Endodermal cell (in vitro differentiated cells): ENCODE measurements around the gene EEFSEC. TPM values are rescaled to one million over a fixed set of nuclear protein-coding genes. Genes with fewer than 3 reads are reported as not detected.

ENCODE experiments used
- DNase-seq: peaks from one replicate; pipeline ENCODE4 v3.0.0-alpha.2; 2017
- H3K27ac ChIP-seq: 2 replicates; pipeline ENCODE4 v1.5.1; 2013; ENCODE audit warnings: mild to moderate bottlenecking, low read depth, low read length, moderate library complexity
- H3K27me3 ChIP-seq: 2 replicates; pipeline ENCODE4 v1.6.1; 2013; ENCODE audit warnings: mild to moderate bottlenecking, low read length, moderate library complexity; ENCODE audit not compliant: insufficient read depth, control insufficient read depth, poor library complexity, severe bottlenecking
- H3K36me3 ChIP-seq: 2 replicates; pipeline ENCODE4 v1.7.0; 2013; ENCODE audit warnings: mild to moderate bottlenecking, low read length, moderate library complexity; ENCODE audit not compliant: control insufficient read depth, insufficient read depth
- H3K4me1 ChIP-seq: one replicate; pipeline ENCODE4 v1.7.0; 2013; ENCODE audit warnings: low read length; ENCODE audit not compliant: control insufficient read depth, insufficient read depth
- H3K4me3 ChIP-seq: 2 replicates; pipeline ENCODE4 v1.5.1; 2013; ENCODE audit warnings: mild to moderate bottlenecking, low read length, moderate library complexity
- H3K9ac ChIP-seq: 2 replicates; pipeline ENCODE4 v1.6.1; 2013; ENCODE audit warnings: mild to moderate bottlenecking, low read length, moderate library complexity; ENCODE audit not compliant: poor library complexity, severe bottlenecking; ENCODE audit errors: extremely low read depth
- H3K9me3 ChIP-seq: 2 replicates; pipeline ENCODE4 v1.6.1; 2013; ENCODE audit warnings: mild to moderate bottlenecking, low read length, moderate library complexity; ENCODE audit not compliant: control insufficient read depth
- H3K27ac Mint-ChIP-seq: 2 replicates; pipeline ENCODE4 v1.8.0; 2020; ENCODE audit warnings: mixed read lengths
- H3K27me3 Mint-ChIP-seq: 2 replicates; pipeline ENCODE4 v1.8.0; 2021; ENCODE audit warnings: mild to moderate bottlenecking, mixed read lengths; ENCODE audit not compliant: insufficient read depth
- H3K36me3 Mint-ChIP-seq: 2 replicates; pipeline ENCODE4 v1.8.0; 2020; ENCODE audit warnings: low read depth, mixed read lengths
- H3K4me1 Mint-ChIP-seq: 2 replicates; pipeline ENCODE4 v1.8.0; 2020; ENCODE audit warnings: mixed read lengths
- H3K4me3 Mint-ChIP-seq: 2 replicates; pipeline ENCODE4 v1.8.0; 2020; ENCODE audit warnings: mild to moderate bottlenecking, moderate library complexity, mixed read lengths
- H3K9me3 Mint-ChIP-seq: 2 replicates; pipeline ENCODE4 v1.8.0; 2020; ENCODE audit warnings: mild to moderate bottlenecking, mixed read lengths
- WGBS, 2 experiments: methylation state at CpG; one replicate each; pipeline versions ENCODE4 v1.1.5 to v1.1.7; 2013; ENCODE audit warnings: missing lambda C conversion rate in 2 of 2, mixed read lengths in 1 of 2; ENCODE audit not compliant: insufficient coverage in 1 of 2, insufficient read length in 1 of 2; 5-methylcytosine and 5-hydroxymethylcytosine counted together
- total RNA-seq, 2 donors: library from RNA; stranded (reverse); fragmentation: NEBNext Ultra II Directional in 1 of 2; extraction: Animal tissue kit (Norgen Biotek cat#: 25700) in 1 of 2; gene quantifications; 2 replicates in 1 of 2; 3 replicates in 1 of 2; pipeline ENCODE4 v1.2.1, GENCODE V29; 2021
- TF ChIP-seq, protein P1 (sequence below): fragments of 200-600 bp; sonication (generic); conservative IDR thresholded peaks from 2 replicates; pipeline ENCODE4 v1.5.0; 2021; ENCODE audit warnings: antibody characterized with exemption, mild to moderate bottlenecking

Gene EEFSEC
- total RNA-seq, 2 donors from 2014 or later, result 11.9 to 15.8 TPM

DNA sequence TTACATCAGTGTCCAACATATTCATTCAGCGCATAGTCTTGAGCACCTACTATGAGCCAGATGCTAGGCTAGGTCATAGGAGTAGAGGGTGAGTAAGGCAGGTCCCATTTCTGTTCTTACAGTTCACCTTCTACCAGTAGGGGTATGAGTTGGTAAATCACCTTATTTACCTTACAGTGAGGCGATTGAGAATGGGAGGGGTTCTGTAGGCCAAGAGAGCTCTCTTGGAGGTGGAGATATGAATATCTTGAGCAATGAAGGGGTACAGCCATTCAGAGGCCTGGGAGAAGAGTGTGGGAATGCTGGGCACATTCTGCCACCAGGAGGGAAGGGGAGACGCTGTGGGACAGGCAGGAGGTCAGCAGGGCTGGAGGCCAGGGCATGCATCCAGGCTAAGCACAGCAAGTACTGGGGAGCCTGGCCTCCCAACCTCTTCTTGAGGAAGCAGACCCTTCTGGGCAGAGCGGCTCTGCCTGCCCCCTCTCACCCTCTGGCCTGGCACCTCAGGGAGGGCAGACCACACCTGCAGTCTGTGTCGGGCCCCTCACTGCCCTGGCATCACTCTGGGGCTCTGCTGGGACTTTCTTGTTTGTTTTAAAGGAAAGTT is 123.4 kb downstream of the EEFSEC start:
- WGBS, 2 experiments, result 91 to 93% methylated on average over 2 to 5 of the region's 5 CpGs
- Histone ChIP-seq H3K27me3 (no peaks in the 10 kb centered on the region), H3K9me3 (no peaks in the 10 kb centered on the region), H3K4me1 (peaks cover 41% of the 10 kb centered on the region), H3K9ac (no peak overlapping the region), H3K27ac (no peak overlapping the region), H3K4me3 (no peak overlapping the region), H3K36me3 (no peaks in the 10 kb centered on the region)
- H3K27ac Mint-ChIP-seq, result no peak overlapping the region
- no peaks in the 10 kb centered on the region for H3K36me3 Mint-ChIP-seq
- no peaks in the 10 kb centered on the region for H3K9me3 Mint-ChIP-seq
- H3K4me3 Mint-ChIP-seq, result no peak overlapping the region
- H3K4me1 Mint-ChIP-seq, result peaks cover 63% of the 10 kb centered on the region
- TF ChIP-seq, protein P1, sequence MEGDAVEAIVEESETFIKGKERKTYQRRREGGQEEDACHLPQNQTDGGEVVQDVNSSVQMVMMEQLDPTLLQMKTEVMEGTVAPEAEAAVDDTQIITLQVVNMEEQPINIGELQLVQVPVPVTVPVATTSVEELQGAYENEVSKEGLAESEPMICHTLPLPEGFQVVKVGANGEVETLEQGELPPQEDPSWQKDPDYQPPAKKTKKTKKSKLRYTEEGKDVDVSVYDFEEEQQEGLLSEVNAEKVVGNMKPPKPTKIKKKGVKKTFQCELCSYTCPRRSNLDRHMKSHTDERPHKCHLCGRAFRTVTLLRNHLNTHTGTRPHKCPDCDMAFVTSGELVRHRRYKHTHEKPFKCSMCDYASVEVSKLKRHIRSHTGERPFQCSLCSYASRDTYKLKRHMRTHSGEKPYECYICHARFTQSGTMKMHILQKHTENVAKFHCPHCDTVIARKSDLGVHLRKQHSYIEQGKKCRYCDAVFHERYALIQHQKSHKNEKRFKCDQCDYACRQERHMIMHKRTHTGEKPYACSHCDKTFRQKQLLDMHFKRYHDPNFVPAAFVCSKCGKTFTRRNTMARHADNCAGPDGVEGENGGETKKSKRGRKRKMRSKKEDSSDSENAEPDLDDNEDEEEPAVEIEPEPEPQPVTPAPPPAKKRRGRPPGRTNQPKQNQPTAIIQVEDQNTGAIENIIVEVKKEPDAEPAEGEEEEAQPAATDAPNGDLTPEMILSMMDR, result peak; percentile 21
- DNase-seq, result peak; percentile 49
- H3K27me3 Mint-ChIP-seq, result peaks cover 10% of the 10 kb centered on the region

DNA sequence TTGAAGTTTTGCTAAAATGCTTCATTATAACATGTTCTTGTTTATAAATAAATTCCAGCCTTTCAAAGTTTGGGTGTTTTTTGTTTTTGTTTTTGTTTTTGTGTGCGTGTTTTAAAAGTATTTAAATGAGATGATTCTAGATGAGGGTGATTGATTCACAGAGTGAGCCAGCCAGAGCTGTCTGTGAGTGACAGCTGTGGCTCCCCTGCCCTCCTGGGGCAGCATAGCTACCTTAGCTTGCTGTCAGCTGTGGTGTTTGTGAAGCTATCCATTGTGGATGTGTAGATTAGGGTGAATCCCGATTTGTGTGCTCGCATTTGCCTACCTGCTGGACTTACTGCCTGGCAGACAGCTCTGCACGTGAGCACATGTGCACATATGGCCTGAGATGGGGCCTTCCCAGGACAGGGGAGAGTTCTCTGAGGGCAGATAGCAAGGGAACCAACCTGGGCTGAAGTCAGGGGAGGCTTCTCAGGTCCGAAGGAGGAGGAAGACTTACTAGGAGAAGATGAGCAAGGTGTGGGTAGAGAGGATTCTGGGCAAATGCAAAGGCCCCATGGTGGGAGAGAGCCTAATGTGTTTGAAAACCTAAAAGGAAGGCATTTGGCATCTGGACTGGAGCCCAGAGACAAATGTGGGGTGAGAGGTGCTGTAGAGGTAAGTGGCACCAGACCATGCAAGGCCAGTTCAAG is 124.2 kb downstream of the EEFSEC start:
- Mint-ChIP-seq H3K4me1 (peaks cover 64% of the 10 kb centered on the region), H3K36me3 (no peaks in the 10 kb centered on the region), H3K27me3 (peaks cover 14% of the 10 kb centered on the region), H3K9me3 (no peaks in the 10 kb centered on the region), H3K27ac (no peak overlapping the region), H3K4me3 (no peak overlapping the region)
- WGBS, 2 experiments, result 79 to 100% methylated on average over 1 to 5 of the region's 5 CpGs
- TF ChIP-seq, protein P1, result no peak
- Histone ChIP-seq H3K4me1 (peaks cover 35% of the 10 kb centered on the region), H3K9ac (no peak overlapping the region), H3K27ac (no peak overlapping the region), H3K4me3 (no peak overlapping the region), H3K36me3 (no peaks in the 10 kb centered on the region), H3K27me3 (no peaks in the 10 kb centered on the region), H3K9me3 (no peaks in the 10 kb centered on the region)
- peak; percentile 53 for DNase-seq

DNA sequence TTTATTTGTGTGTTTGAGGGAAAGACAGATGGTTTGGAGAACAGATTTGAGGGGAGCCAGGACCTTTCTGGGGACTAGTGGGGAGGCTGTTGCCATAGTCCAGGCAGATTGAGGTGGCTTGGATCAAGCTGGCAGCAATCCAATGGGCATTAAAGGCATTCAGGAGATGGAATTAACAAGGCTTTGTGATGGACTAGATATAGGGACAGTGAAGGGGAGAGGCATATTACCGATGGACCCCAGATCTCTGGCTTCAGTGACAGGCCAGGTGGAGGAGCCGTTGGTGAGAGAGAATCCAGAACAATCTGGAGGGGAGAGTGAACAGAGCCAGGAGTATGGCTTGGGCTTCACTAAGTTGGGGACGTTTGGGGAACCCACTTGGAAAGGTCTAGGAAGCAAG is 124.8 kb downstream of the EEFSEC start:
- 79 to 87% methylated on average over 2 to 3 of the region's 3 CpGs for WGBS, 2 experiments
- peaks cover 64% of the 10 kb centered on the region for H3K4me1 Mint-ChIP-seq
- H3K27ac Mint-ChIP-seq, result no peak overlapping the region

More for the DNA sequence above, 124.8 kb downstream of the EEFSEC start:
- Histone ChIP-seq H3K4me1 (peaks cover 33% of the 10 kb centered on the region), H3K9me3 (no peaks in the 10 kb centered on the region), H3K36me3 (no peaks in the 10 kb centered on the region), H3K4me3 (no peak overlapping the region), H3K9ac (no peak overlapping the region), H3K27me3 (no peaks in the 10 kb centered on the region), H3K27ac (no peak overlapping the region)
- Mint-ChIP-seq H3K4me3 (no peak overlapping the region), H3K27me3 (peaks cover 16% of the 10 kb centered on the region), H3K9me3 (no peaks in the 10 kb centered on the region), H3K36me3 (no peaks in the 10 kb centered on the region)
- TF ChIP-seq, protein P1, result no peak
- peak; percentile 26 for DNase-seq
